IPS-18c (cell line): ENCODE data around the gene GABRR3.
A peak's percentile ranks its signal among the peaks of the same experiment; 100 is the strongest.

Source experiments
- H3K4me3 ChIP-seq: 2 replicates; pipeline ENCODE4 v1.7.0; 2013; ENCODE audit warnings: low read depth, mild to moderate bottlenecking, low read length, moderate library complexity; ENCODE audit not compliant: insufficient read depth
- H3K9me3 ChIP-seq: one replicate; pipeline ENCODE4 v1.6.1; 2013; ENCODE audit warnings: mild to moderate bottlenecking, low read length, moderate library complexity; ENCODE audit not compliant: control insufficient read depth, insufficient read depth

The GABRR3 gene

DNA sequence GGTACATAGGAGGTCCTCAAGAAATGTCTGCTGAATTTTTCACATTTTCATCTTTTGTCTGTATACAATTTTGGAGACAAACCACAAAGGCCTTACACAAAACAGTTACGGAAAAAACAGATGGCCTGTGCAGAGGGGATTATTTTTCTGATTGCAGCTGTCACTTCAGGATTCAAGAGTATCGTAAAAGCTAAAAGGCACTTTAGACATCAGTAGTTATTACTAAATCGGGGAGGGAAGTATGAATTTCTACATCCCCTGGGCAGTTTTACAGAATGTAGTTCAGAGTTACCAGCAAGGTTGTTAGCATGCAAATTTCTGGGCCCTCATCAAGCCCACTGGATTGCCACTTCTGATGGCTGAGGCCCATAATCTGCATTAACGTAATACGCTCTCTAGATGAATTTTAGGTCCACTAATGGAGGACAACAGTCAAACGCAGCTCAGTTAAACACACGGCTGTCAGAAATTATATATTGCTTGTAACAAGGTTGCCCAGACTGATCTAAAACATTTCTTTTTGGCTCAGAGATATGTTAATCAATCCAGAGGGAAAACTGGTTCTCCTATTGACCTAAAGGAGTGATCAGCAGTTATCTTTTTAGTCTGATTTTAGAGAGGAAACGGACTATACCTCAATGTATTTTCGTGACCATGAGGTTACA lies 64.0 kb downstream of the GABRR3 start:
- 0 out of 2 replicates have a peak overlapping the region, but pooled peaks have one; percentile 53 for H3K4me3 ChIP-seq
- no peaks in the 10 kb centered on the region for H3K9me3 ChIP-seq

DNA sequence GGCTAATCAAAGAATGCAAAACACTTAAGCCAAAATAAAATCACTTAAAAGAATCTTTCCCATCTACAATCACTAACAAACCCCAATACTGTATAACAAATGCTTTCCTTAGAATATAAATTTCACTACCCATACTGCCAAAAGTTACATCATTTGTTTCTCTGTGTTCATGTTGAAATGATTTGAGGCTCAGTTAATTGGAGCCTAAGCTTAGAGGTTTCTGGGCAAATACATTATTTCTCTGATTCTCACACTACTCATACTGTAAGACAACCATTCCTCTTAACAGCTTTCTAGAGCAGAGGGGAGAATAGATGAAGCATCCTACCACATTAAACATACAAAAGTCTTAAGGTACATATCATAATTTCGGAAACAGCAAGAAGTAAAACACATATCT lies 65.0 kb downstream of the GABRR3 start:
- Histone ChIP-seq H3K4me3 (no peak overlapping the region), H3K9me3 (no peaks in the 10 kb centered on the region)

DNA sequence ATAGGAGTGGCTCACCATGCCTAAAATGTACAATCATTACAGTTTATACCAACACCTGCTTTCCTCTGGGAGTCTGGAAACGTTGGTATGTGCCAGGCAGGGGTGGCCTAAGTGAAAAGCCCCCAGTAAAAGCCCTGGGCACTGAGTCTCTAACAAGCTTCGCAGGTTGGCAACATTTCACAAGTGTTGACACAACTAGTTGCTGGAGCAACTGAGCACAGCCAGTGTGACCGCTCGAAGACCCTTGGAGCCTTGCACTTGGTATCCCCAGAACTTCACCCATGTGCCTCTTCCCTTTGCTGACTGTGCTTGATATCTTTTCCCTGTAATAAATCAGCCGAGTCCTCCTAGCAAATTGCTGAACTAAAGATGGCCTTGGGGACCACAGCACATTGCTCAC lies 65.6 kb downstream of the GABRR3 start:
- Histone ChIP-seq H3K9me3 (no peaks in the 10 kb centered on the region), H3K4me3 (no peak overlapping the region)

DNA sequence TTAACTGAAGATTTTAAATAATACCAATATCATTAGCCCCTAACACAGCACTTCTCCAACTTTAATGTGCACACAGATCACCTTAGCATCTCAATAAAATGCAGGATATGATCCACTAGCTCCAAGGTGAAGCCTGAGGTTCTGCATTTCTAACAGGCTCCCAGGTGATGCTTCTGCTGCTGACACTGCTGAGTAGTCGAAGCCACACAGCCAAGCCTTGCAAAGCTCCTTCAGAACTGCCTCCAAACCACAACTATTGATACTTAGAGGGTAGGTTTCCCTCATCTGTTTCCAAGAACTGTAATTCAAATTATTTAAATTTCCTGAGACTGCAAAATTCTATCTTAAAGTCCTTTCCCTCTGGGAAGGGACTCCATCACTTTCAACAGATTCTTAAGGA lies 66.7 kb downstream of the GABRR3 start:
- peaks cover 2% of the 10 kb centered on the region for H3K9me3 ChIP-seq
- no peak overlapping the region for H3K4me3 ChIP-seq

DNA sequence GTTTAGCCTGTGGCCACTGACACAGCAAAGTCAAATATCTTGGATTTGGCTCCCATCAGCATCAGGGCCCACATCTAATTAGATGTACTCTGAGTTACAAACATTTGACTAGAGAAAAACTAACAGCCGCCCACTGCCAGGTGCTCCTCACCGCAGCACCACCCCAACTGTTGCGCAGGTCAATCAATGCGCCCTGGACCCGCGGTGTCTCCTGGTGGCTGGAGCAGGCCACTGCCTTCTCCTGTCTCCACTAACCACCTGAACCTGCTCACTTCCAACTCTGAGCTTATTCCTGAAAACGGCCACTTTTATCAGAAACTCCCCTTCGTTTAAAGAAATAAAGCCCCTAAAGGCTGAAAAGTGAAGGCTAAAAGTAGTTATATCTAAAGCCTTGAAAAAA lies 67.1 kb downstream of the GABRR3 start:
- H3K9me3 ChIP-seq, result peaks cover 2% of the 10 kb centered on the region

DNA sequence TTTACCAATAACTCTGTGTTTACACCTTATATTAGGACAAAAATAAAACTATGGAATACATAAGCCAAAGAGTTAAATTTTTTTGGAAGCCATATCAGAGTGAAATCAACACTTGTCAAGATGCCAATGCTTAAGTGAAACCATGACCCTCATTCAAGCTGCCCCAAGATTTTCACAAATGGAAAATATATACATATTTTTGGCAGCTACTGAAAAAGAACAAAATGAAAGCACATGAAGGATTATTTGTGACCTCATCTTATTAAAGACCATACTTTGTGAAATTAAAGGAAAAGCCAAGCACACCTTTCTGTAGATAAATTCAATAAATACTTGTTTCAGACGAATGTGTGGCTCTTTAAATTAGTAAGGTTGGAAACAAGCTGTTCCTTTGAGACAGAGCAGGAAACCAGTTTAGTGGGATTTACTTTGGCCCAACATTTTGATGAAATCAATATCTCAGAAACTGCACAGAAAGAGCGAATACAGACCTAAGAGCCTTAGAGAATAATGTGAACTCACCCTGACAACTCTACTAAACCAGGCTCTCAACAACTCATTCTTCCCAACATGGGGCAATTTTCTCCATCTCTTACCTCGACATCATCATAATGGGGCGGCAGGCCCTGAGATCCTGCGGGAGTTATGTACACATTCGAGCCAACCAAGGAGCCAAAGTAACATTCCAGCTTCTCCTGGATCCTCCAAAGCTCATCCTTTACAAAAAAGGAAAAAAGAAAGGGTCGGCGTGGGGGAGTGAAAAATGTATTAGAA lies 73.9 kb downstream of the GABRR3 start:
- H3K4me3 ChIP-seq, result no peak overlapping the region
- H3K9me3 ChIP-seq, result peaks cover 2% of the 10 kb centered on the region

More for the DNA sequence above, 67.1 kb downstream of the GABRR3 start:
- no peak overlapping the region for H3K4me3 ChIP-seq

DNA sequence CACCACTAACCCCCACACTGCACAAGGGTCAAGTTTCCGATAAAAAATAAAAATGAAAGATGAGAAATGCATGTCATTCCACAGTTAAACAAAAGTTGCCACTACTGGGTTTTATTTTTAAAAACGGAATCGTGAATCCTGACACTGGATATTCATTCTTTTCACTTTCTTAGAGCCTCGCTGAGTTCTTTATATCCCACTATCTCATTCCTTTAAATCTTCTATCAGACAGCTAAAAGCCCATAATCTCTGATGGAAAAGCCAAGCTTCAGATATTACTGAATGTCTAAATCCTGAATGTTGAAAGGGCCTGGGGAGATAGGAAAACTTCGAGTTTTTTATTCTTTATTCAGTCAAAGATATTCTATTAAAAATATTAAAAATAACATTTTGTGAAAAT lies 74.6 kb downstream of the GABRR3 start:
- peaks cover 2% of the 10 kb centered on the region for H3K9me3 ChIP-seq

DNA sequence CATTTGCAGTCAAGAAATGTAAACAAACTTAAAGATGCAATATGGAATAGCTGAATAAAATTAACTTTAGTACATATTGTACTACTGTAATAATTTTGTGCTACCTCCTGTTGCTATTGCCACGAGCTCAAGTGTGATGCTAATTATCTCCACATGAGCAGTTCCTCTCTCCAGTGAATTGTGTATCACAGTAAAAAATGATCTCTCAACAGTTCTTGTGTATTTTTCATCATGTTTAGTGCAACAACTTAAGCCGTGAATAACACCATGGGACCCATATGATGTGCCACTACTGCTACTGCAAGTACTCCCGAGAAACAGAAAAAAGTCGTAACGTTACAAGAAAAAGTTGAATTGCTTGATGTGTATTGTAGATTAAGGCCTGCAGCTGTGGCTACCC lies 75.2 kb downstream of the GABRR3 start:
- H3K4me3 ChIP-seq, result no peak overlapping the region
- H3K9me3 ChIP-seq, result peaks cover 2% of the 10 kb centered on the region

More for the DNA sequence above, 74.6 kb downstream of the GABRR3 start:
- no peak overlapping the region for H3K4me3 ChIP-seq

DNA sequence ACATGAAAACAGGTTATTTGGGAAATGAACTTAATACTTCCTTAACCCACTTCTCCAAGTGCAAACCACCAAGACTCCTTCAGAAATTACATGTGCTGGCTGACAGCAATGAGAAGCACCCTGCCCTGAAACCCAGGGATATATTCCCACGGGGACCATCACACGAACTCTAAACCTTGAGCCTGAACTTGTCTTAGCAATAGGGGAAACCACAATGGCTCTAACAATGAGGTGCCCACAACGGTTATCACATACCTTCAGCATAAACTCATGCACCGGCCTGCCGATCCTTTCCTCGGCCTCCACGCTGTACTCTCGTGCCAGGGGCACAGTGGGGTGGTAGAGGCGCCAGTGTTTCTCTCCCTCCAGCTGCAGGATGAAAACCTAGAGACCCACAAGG lies 76.3 kb downstream of the GABRR3 start:
- Histone ChIP-seq H3K9me3 (no peaks in the 10 kb centered on the region), H3K4me3 (no peak overlapping the region)

DNA sequence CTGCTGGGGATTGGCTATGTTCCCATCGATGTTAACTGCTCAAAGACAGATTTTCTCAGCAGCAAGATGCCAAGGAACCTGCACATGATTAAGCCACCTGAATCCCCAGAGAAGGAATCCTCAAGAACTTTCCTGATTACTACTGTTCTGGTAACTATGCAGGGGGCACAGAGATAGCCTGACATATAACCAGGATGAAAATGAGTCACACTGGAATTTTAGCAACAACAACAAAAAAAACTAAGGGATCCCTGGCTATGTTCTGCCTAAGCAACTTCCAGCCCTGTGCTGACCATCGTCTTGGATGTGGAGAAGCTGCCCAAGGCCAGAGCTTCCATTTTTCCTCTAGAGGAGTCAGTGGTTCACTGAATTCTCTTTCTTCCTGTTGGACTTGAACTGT lies 76.7 kb downstream of the GABRR3 start:
- H3K4me3 ChIP-seq, result no peak overlapping the region
- H3K9me3 ChIP-seq, result no peaks in the 10 kb centered on the region

DNA sequence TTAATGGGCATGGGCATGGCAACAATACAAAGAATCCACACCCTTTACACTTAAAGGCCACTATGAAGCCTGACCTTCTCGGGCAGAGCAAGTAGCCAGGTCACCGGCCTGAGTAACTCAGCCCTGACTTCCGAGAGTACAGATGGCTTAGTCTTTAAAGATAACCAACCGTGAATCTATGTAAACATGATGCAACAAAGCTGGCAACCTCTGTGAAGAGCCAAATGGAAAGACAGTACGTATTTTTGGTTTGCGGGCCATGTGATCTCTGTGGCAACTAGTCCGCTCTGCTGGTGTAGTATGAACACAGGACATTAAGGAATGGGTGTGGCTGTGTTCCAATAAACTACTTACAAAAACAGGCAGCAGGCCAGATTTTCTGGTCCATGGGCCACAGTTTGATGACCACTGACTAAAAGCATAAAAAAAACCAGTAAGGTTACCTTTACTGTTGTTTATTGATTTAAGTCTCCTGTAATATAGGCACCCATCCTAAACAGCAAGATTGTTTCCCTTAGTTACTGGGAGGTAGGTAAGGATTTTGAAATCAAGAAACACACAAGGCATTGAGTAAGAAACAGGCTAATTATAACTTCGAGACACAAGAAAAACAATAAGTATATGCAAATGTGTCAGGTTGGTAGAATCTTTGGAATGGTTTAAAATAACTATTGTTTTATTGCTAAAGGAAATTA lies 77.4 kb downstream of the GABRR3 start:
- no peak overlapping the region for H3K4me3 ChIP-seq
- no peaks in the 10 kb centered on the region for H3K9me3 ChIP-seq

DNA sequence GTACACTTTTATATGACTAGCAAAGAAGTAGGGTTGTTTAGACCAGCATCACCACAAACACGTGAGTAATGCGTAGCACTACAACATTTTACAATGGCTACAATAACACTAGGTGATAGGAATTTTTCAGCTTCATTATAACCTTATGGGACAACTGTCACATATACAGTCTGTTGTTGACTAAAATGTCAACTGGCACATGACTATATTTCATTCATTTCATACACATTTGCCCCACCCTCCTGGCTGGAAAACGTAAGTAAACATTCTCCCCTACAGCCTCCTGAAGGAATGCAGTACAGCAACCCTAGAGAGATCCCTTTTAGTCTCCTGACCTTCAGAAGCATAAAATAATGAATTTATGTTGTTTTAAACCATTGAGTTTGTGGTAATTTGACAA lies 79.1 kb downstream of the GABRR3 start:
- H3K9me3 ChIP-seq, result no peaks in the 10 kb centered on the region

DNA sequence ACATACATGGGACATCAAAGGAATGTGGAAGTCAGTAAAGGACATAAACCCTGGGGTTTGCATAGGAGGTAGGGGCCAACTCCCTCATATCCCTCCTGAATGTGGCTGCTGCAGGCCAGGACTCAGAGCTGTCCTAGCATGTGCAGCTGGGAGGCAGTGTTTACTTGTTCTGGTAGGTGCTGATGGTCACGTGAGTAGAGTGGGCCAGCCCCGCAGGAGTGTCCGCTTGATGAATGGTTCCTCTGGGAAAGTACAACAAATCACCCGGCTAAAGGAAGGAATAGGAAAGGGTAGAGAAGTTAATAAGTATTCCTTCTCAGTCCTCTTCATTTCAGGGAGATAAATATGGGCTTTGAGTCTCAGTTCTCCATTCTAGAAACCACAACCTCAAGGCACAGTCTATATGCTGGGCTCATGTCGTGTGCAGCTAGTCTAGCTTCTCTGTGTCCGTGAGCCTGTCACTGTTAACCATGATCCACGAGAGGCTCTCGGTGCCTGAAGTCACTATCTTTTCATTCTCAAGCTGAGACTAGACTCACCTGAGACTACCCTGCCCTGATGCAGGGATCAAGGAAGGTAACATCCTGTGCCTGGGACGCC lies 80.8 kb downstream of the GABRR3 start:
- Histone ChIP-seq H3K4me3 (no peak overlapping the region), H3K9me3 (no peaks in the 10 kb centered on the region)

More for the DNA sequence above, 79.1 kb downstream of the GABRR3 start:
- no peak overlapping the region for H3K4me3 ChIP-seq

DNA sequence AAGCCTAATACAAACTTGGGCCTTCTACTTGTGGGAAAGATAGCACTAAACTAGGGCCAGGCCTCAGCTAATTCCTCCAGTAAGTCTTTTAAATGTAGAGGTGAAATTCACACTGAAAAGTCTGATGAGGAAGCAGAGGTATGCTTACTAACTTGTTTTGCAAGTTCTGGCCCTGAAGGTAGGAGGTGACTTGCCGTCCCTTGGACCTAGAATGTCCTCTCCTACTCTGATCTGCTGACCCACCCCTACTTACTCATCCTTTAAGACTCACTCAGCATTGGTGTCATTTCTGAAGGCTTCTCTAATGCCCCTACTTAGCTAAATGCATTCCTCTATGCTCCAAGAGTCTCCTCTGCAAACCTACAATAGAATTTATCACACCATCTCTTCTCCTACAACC lies 82.2 kb downstream of the GABRR3 start:
- Histone ChIP-seq H3K9me3 (no peaks in the 10 kb centered on the region), H3K4me3 (no peak overlapping the region)

DNA sequence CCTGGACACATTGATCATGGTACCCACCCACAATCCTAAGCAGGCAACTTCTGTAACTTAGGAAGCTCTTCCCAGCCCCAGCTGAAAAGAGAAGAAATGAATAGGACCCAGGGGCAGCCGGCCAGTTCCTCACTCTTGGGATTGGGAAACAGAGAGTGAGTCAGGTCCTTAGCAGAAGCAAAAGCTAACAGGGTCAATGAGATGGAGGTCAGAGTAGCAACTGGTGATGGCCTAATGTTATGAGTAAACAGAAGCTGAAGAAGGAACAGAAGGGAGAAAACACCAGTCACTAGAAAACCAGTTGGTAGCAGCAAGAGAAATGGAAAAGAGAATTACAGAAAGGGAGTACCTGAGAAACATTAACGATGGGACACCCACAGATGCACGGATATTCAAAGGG lies 82.8 kb downstream of the GABRR3 start:
- H3K9me3 ChIP-seq, result no peaks in the 10 kb centered on the region
- no peak overlapping the region for H3K4me3 ChIP-seq

DNA sequence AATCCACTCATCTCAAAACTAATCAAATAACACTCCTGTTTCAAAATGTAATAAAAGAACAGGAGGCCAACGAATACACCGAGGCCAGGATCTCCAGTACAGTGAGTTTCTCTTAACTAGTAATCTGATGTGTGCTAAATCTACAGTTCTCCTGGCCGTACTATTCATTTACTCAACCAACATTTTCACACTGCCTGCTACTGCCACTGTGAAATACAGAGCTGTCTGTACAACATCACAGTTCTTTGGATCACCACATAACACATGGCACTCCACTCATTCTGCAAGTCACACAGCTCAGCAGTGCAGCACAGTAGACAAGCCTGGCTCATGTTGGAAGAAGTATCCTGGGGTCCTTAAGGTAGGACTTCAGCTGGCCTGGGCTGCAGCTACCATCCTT lies 84.8 kb downstream of the GABRR3 start:
- Histone ChIP-seq H3K9me3 (no peaks in the 10 kb centered on the region), H3K4me3 (no peak overlapping the region)

DNA sequence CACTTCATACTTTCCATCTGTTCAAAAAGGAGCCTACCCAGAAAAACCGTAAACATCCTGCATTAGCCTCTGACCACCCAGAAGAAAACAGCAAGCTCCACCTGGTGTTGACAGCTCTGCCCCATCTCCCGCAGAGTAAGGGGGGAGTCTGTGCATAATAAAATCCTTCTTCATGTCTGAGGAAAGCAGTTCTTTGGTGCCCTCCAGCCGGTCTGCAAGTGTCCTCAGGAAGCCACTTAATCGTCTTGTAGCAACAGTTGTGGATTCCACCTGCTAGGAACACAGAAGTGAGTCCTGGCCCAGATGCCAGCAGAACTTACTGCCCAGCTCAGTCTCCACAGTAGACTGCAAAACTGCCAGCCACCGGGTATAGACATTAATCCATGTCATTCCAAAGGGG lies 85.4 kb downstream of the GABRR3 start:
- no peak overlapping the region for H3K4me3 ChIP-seq
- no peaks in the 10 kb centered on the region for H3K9me3 ChIP-seq

DNA sequence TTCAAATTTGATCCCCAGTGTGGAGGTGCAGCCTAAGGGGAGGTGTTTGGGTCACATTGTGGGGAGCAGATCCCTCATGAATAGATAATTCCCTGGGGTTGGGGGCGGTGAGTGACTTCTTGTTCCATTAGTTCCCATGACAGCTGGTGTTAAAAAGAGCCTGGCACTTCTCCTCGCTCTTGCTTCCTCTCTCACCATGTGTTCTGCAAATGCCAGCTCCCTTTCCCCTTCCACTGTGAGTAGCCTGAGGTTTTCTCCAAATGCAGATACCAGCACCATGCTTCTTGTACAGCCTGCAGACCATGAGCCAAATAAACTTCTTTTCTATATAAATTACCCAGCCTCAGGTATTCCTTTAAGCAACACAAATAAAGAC lies 86.0 kb downstream of the GABRR3 start:
- no peak overlapping the region for H3K4me3 ChIP-seq
- no peaks in the 10 kb centered on the region for H3K9me3 ChIP-seq
